Omental fat pad (tissue), 4 donors: ENCODE measurements around the gene PCBP2. TPM values are rescaled to one million over a fixed set of nuclear protein-coding genes. Genes with fewer than 3 reads are reported as not detected.
"Not testable (repeated sequence)": the region's sequence is repeated elsewhere in the genome, so short reads cannot be mapped to it uniquely, and the experiment has no call there.

Experiments used
- ATAC-seq: fragments of 150-250 bp; one replicate; pipeline ENCODE4 v1.9.1; 2016; ENCODE audit warnings: mild to moderate bottlenecking, moderate library complexity; ENCODE audit not compliant: low FRiP score
- DNase-seq: peaks from one replicate; pipeline ENCODE4 v3.0.0-alpha.2; 2019; ENCODE audit warnings: low spot score
- total RNA-seq, 4 donors: library from RNA; depleted of rRNA; stranded (reverse); fragments of >200 nt; gene quantifications; one replicate each; pipeline ENCODE4 v1.1.0, GENCODE V29; 2016
- TF ChIP-seq, protein P1 (sequence below), 3 donors: fragments of 450-650 bp; IDR thresholded peaks; one replicate each; pipeline ENCODE4 v1.5.1; 2016 to 2017; ENCODE audit warnings: antibody characterized with exemption in 3 of 3, mild to moderate bottlenecking in 3 of 3, moderate library complexity in 2 of 3

The PCBP2 gene
- total RNA-seq, 4 donors from 2014 or later = 498 to 666 (median 531) TPM

DNA sequence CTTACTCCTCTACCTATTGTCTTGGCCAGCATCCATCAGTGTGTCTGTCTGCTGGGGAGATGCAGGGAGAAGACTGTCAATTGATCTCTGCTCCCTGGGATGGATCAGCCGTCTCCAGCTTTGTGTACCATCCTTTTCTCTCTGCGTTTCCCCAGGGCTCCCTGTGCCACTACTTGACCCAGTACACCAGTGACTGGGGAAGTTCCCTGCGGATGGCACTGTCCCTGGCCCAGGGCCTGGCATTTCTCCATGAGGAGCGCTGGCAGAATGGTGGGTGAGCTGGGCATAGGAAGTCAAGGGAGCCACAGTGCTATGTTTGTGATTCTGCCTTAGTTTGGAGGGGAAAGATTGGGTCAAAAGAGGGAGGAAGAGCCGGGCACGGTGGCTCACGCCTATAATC lies 23.2 kb upstream of the PCBP2 start:
- TF ChIP-seq, protein P1, sequence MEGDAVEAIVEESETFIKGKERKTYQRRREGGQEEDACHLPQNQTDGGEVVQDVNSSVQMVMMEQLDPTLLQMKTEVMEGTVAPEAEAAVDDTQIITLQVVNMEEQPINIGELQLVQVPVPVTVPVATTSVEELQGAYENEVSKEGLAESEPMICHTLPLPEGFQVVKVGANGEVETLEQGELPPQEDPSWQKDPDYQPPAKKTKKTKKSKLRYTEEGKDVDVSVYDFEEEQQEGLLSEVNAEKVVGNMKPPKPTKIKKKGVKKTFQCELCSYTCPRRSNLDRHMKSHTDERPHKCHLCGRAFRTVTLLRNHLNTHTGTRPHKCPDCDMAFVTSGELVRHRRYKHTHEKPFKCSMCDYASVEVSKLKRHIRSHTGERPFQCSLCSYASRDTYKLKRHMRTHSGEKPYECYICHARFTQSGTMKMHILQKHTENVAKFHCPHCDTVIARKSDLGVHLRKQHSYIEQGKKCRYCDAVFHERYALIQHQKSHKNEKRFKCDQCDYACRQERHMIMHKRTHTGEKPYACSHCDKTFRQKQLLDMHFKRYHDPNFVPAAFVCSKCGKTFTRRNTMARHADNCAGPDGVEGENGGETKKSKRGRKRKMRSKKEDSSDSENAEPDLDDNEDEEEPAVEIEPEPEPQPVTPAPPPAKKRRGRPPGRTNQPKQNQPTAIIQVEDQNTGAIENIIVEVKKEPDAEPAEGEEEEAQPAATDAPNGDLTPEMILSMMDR (IDR thresholded peaks at IDR 0.05) = no peak
- ATAC-seq (no peak), DNase-seq (no peak)

DNA sequence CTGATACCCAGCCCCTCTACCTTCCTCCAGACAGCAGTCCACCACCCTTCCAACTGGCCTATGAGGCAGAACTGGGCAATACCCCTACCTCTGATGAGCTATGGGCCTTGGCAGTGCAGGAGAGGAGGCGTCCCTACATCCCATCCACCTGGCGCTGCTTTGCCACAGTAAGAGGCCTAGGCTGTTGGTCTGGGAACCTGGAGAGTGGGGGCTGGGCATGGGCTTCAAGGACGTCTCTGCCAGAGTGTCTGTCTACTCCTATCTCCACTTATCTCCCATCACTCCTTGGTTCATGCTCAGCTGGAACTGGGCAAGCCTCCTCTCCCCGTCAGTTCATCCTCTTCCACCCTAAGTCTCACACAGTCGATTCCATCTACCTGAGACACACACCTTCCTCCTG lies 21.8 kb upstream of the PCBP2 start:
- TF ChIP-seq, protein P1 (IDR thresholded peaks at IDR 0.05) = no peak
- ATAC-seq (no peak), DNase-seq (no peak)

- ATAC-seq (no peak), DNase-seq (no peak)
- TF ChIP-seq, protein P1 (IDR thresholded peaks at IDR 0.05) = no peak
These were observed 20.7 kb upstream of the PCBP2 start for GRCh38 chr12:53431187-53431586.

GRCh38 chr12:53435326-53435725 lies 16.6 kb upstream of the PCBP2 start:
- DNase-seq, ATAC-seq: not testable (repeated sequence)

- not testable (repeated sequence) for DNase-seq, ATAC-seq
These were observed 12.3 kb upstream of the PCBP2 start for GRCh38 chr12:53439582-53439981.

- peak; percentile 99 for ATAC-seq
- TF ChIP-seq, protein P1 (IDR thresholded peaks at IDR 0.05) = no peak
These were observed 10.7 kb upstream of the PCBP2 start, which contains the start of gene PRR13 for GRCh38 chr12:53441040-53441833. Gene PRR13, plus strand, starts transcription at chr12:53441734. Its CDS starts 981 bp downstream, at chr12:53442715.

GRCh38 chr12:53443955-53444354 lies 7.9 kb upstream of the PCBP2 start:
- DNase-seq = no peak
- ATAC-seq = no peak
- TF ChIP-seq, protein P1 (IDR thresholded peaks at IDR 0.05) = no peak

More at GRCh38 chr12:53441040-53441833, 10.7 kb upstream of the PCBP2 start, which contains the start of gene PRR13:
- DNase-seq = peak; percentile 93

- not testable (repeated sequence) for ATAC-seq, DNase-seq
These were observed 7.1 kb upstream of the PCBP2 start for GRCh38 chr12:53444593-53445325.
